ENCODE measurements around the gene TTF1.

DNA sequence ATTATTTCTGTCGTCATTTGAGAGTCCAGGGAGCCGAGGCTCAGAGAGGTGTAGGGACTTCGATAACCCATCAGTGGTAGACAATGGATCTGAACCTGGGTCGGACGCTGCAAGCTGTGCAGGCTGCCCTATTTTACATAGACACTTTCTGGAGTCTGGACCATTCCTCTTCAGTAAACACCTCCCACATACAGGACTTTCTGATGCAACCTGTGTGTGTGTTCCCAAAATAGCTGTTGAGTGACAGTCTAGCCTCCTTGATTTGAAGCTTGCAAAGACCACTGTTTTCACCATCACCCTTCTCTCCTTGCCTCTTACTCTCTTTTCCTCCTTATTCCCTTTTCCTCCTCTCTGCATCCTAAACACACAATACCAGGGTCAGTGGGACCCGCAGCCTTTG is 34.1 kb upstream of the TTF1 start:
- TF ChIP-seq, protein P1, sequence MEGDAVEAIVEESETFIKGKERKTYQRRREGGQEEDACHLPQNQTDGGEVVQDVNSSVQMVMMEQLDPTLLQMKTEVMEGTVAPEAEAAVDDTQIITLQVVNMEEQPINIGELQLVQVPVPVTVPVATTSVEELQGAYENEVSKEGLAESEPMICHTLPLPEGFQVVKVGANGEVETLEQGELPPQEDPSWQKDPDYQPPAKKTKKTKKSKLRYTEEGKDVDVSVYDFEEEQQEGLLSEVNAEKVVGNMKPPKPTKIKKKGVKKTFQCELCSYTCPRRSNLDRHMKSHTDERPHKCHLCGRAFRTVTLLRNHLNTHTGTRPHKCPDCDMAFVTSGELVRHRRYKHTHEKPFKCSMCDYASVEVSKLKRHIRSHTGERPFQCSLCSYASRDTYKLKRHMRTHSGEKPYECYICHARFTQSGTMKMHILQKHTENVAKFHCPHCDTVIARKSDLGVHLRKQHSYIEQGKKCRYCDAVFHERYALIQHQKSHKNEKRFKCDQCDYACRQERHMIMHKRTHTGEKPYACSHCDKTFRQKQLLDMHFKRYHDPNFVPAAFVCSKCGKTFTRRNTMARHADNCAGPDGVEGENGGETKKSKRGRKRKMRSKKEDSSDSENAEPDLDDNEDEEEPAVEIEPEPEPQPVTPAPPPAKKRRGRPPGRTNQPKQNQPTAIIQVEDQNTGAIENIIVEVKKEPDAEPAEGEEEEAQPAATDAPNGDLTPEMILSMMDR (IDR thresholded peaks at IDR 0.05), result no peak
- no peak for TF ChIP-seq POLR2AphosphoS5 (IDR thresholded peaks at IDR 0.05)
